A673 (cell line): Measurements from ENCODE around the gene FOXO1. TPM values are rescaled to one million over a fixed set of nuclear protein-coding genes. Genes with fewer than 3 reads are reported as not detected.

ENCODE experiments used
- BruUV-seq: library from RNA; stranded (reverse); fragments of 400-500 nt; replicated peaks from 2 replicates; lab custom pipeline; 2021; lab: Mats Ljungman, UMichigan
- CTCF ChIA-PET: fragments of 300-600 bp; sonication (Branson Sonifier 250); formaldehyde crosslinking; loops from one replicate; lab custom pipeline; 2022; ENCODE audit warnings: antibody characterized with exemption; lab: Charles Lee
- POLR2A ChIA-PET: fragments of 300-600 bp; sonication (Branson Sonifier 250); formaldehyde crosslinking; loops from one replicate; lab custom pipeline; 2022; ENCODE audit warnings: antibody characterized with exemption; ENCODE audit not compliant: low non-redundant PET; lab: Charles Lee
- DNase-seq: peaks from one replicate; pipeline ENCODE4 v3.0.0-alpha.2; 2015; ENCODE audit warnings: low spot score
- H3K27ac ChIP-seq: fragments of 200-600 bp; sonication (generic); 2 replicates; pipeline ENCODE4 v1.5.1; 2016; ENCODE audit warnings: mixed run types, low read depth, mild to moderate bottlenecking, mixed read lengths, antibody characterized with exemption, low read length; ENCODE audit not compliant: poor library complexity, severe bottlenecking
- H3K27me3 ChIP-seq: fragments of 200-600 bp; sonication (generic); replicated peaks from 2 replicates; pipeline ENCODE4 v1.6.1; 2017; ENCODE audit warnings: mixed run types, low read depth, mild to moderate bottlenecking, mixed read lengths, antibody characterized with exemption, low read length; ENCODE audit not compliant: insufficient read depth, poor library complexity
- H3K36me3 ChIP-seq: fragments of 200-600 bp; sonication (generic); 2 replicates; pipeline ENCODE4 v1.6.1; 2016; ENCODE audit warnings: mixed run types, mild to moderate bottlenecking, mixed read lengths, antibody characterized with exemption, low read length; ENCODE audit not compliant: insufficient read depth, poor library complexity, severe bottlenecking
- H3K4me1 ChIP-seq: fragments of 200-600 bp; sonication (generic); 2 replicates; pipeline ENCODE4 v1.6.1; 2017; ENCODE audit warnings: mixed run types, mild to moderate bottlenecking, mixed read lengths, antibody characterized with exemption, low read length; ENCODE audit not compliant: insufficient read depth, poor library complexity, severe bottlenecking
- H3K4me3 ChIP-seq: fragments of 200-600 bp; sonication (generic); 2 replicates; pipeline ENCODE4 v1.5.1; 2016; ENCODE audit warnings: low read depth, mixed run types, mild to moderate bottlenecking, mixed read lengths, low read length; ENCODE audit not compliant: poor library complexity, severe bottlenecking
- H3K9me3 ChIP-seq: fragments of 200-600 bp; sonication (generic); 2 replicates; pipeline ENCODE4 v1.6.1; 2016; ENCODE audit warnings: mixed run types, low read depth, mild to moderate bottlenecking, mixed read lengths, antibody characterized with exemption, low read length; ENCODE audit not compliant: poor library complexity, severe bottlenecking
- CTCF ChIP-seq: fragments of 300-800, 200-600 bp; sonication (generic); conservative IDR thresholded peaks from 2 replicates; pipeline ENCODE4 v1.5.1; 2017; ENCODE audit warnings: low read depth, mild to moderate bottlenecking, antibody characterized with exemption, low read length, moderate library complexity, mixed read lengths
- EZH2 ChIP-seq: fragments of 200-600 bp; sonication (generic); IDR thresholded peaks from 2 replicates; pipeline ENCODE4 v1.6.1; 2017; ENCODE audit warnings: borderline replicate concordance, low read depth, mild to moderate bottlenecking, mixed read lengths, antibody characterized with exemption, low read length; ENCODE audit not compliant: poor library complexity, severe bottlenecking
- intact Hi-C: fragments of 100-400 bp; cut with micrococcal nuclease; formaldehyde crosslinking; loops from one replicate; pipeline ENCODE4 v1.10.0; 2022; ENCODE audit not compliant: unreplicated experiment
- total RNA-seq: library from RNA; stranded (reverse); gene quantifications from 2 replicates; pipeline ENCODE4 v1.2.3, GENCODE V29; 2021

Gene FOXO1
- total RNA-seq, 1 experiment from 2014 or later = 2.9 TPM

- CTCF ChIA-PET = no interaction called here
- Histone ChIP-seq H3K27ac (no peak overlapping the region), H3K9me3 (no peaks in the 10 kb centered on the region), H3K4me3 (no peak overlapping the region), H3K27me3 (no peaks in the 10 kb centered on the region), H3K4me1 (no peaks in the 10 kb centered on the region), H3K36me3 (no peaks in the 10 kb centered on the region)
- no peak for DNase-seq
- intact Hi-C loops = no loop called here
- POLR2A ChIA-PET = no interaction called here
- no peak for TF ChIP-seq EZH2
- no peak for TF ChIP-seq CTCF
- no TSS peak for BruUV-seq
These were observed 66.7 kb downstream of the FOXO1 start for GRCh38 chr13:40599747-40600146.

GRCh38 chr13:40599124-40599523 lies 67.3 kb downstream of the FOXO1 start:
- Histone ChIP-seq H3K36me3 (no peaks in the 10 kb centered on the region), H3K4me3 (no peak overlapping the region), H3K4me1 (no peaks in the 10 kb centered on the region), H3K27ac (no peak overlapping the region), H3K9me3 (no peaks in the 10 kb centered on the region), H3K27me3 (no peaks in the 10 kb centered on the region)
- BruUV-seq = no TSS peak
- ChIA-PET POLR2A (no interaction called here), CTCF (no interaction called here)
- no peak for TF ChIP-seq CTCF
- no peak for TF ChIP-seq EZH2
- intact Hi-C loops = no loop called here
- no peak for DNase-seq

DNA sequence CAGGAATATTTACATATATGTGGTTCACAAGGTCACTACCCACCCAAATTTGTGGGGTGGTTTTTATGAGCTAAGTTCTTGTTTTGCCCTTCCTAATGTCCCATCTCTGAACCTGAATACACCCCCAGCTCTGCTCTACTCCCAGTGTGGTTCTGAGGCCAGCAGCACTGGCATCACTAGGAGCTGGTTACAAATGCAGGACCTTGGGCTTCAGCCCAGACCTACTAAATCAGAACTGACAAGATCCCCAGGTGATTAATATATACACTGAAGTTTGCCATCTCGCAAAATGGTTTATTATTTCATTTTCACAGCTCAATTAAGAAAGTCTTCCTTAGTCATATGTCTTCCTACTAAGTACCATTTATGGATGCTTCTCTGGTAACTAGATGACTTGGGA lies 67.9 kb downstream of the FOXO1 start:
- Histone ChIP-seq H3K9me3 (no peaks in the 10 kb centered on the region), H3K27me3 (no peaks in the 10 kb centered on the region), H3K4me1 (no peaks in the 10 kb centered on the region), H3K4me3 (no peak overlapping the region), H3K36me3 (no peaks in the 10 kb centered on the region), H3K27ac (no peak overlapping the region)
- ChIA-PET CTCF (no interaction called here), POLR2A (no interaction called here)
- BruUV-seq = no TSS peak
- no peak for DNase-seq
- TF ChIP-seq CTCF (no peak), EZH2 (no peak)
- intact Hi-C loops = no loop called here
